ENCODE results near the gene PRPS1. TPM values are rescaled to one million over a fixed set of nuclear protein-coding genes. Genes with fewer than 3 reads are reported as not detected.

Gene PRPS1
- 10 to 100 TPM; 43.7 to 51.5 (median 49.3) TPM for total RNA-seq
- 55.4 TPM for total RNA-seq (2013)

- H3K36me3 Mint-ChIP-seq, result no peaks in the 10 kb centered on the region
- Histone ChIP-seq H3K9me3 (ENCODE audit: control insufficient read depth, insufficient read depth, low read length) (no peaks in the 10 kb centered on the region), H3K4me3 (ENCODE audit: low read length) (peak within 1 kb of the TSS; percentile 85), H3K4me1 (ENCODE audit: control insufficient read depth, insufficient read depth, low read length) (peaks cover 9% of the 10 kb centered on the region), H3K27ac (ENCODE audit: low read length) (peak within 1 kb of the TSS; percentile 85), H3K36me3 (ENCODE audit: control insufficient read depth, insufficient read depth, low read length) (no peaks in the 10 kb centered on the region), H3K27me3 (ENCODE audit: control insufficient read depth, insufficient read depth, low read length) (no peaks in the 10 kb centered on the region)
- peak within 1 kb of the TSS; percentile 51 to 85 for H3K27ac Mint-ChIP-seq
- intact Hi-C loops (cut with micrococcal nuclease), result loop anchor here (5.0 kb wide), 1 partner anchor 176 kb away; no protein-coding TSS in a partner anchor
- DNase-seq (peak; percentile 78 to 94), ATAC-seq (peak; percentile 96 to 100 (median 97))
- H3K9me3 Mint-ChIP-seq, result no peaks in the 10 kb centered on the region
- H3K4me1 Mint-ChIP-seq, result peaks cover 16 to 21% of the 10 kb centered on the region in 2 donors
- 0% methylated on average over 34 of the region's 37 CpGs for WGBS (ENCODE audit: insufficient coverage)
- no peak for TF ChIP-seq CTCF (IDR thresholded peaks at IDR 0.05)
- H3K27me3 Mint-ChIP-seq (ENCODE audit: low read depth in 2 of 2), result no peaks in the 10 kb centered on the region
- peak within 1 kb of the TSS; percentile 84 for H3K4me3 Mint-ChIP-seq
These were observed at the start of gene PRPS1 for GRCh38 chrX:107627838-107628661. Gene PRPS1, plus strand, starts transcription at chrX:107628510. Its CDS starts 119 bp downstream, at chrX:107628629.

GRCh38 chrX:107579956-107580355 lies 48.4 kb upstream of the PRPS1 start:
- no peak for TF ChIP-seq CTCF (IDR thresholded peaks at IDR 0.05)
- no peaks in the 10 kb centered on the region for H3K4me1 ChIP-seq (ENCODE audit: control insufficient read depth, insufficient read depth, low read length)
- ATAC-seq, result no peak
- DNase-seq, result no peak
- Mint-ChIP-seq H3K4me3 (no peak overlapping the region), H3K36me3 (no peaks in the 10 kb centered on the region), H3K27ac (no peak overlapping the region), H3K27me3 (ENCODE audit: low read depth in 2 of 2) (peaks cover 0 to 8% of the 10 kb centered on the region in 2 donors), H3K4me1 (peaks cover 8% of the 10 kb centered on the region in 2 donors), H3K9me3 (no peaks in the 10 kb centered on the region)
- intact Hi-C loops (cut with micrococcal nuclease), result no loop called here
- no peak overlapping the region for H3K27ac ChIP-seq (ENCODE audit: low read length)
- H3K27me3 ChIP-seq (ENCODE audit: control insufficient read depth, insufficient read depth, low read length), result no peaks in the 10 kb centered on the region
- H3K4me3 ChIP-seq (ENCODE audit: low read length), result no peak overlapping the region
- H3K9me3 ChIP-seq (ENCODE audit: control insufficient read depth, insufficient read depth, low read length), result no peaks in the 10 kb centered on the region
- no peaks in the 10 kb centered on the region for H3K36me3 ChIP-seq (ENCODE audit: control insufficient read depth, insufficient read depth, low read length)
- 83% methylated on average over 2 of the region's 3 CpGs for WGBS (ENCODE audit: insufficient coverage)

GRCh38 chrX:107581923-107582322 lies 46.4 kb upstream of the PRPS1 start:
- Histone ChIP-seq H3K27ac (ENCODE audit: low read length) (no peak overlapping the region), H3K4me3 (ENCODE audit: low read length) (no peak overlapping the region), H3K9me3 (ENCODE audit: control insufficient read depth, insufficient read depth, low read length) (no peaks in the 10 kb centered on the region), H3K4me1 (ENCODE audit: control insufficient read depth, insufficient read depth, low read length) (no peaks in the 10 kb centered on the region), H3K27me3 (ENCODE audit: control insufficient read depth, insufficient read depth, low read length) (no peaks in the 10 kb centered on the region), H3K36me3 (ENCODE audit: control insufficient read depth, insufficient read depth, low read length) (no peaks in the 10 kb centered on the region)
- WGBS (ENCODE audit: insufficient coverage), result 100% methylated on average over 2 of the region's 4 CpGs
- H3K4me1 Mint-ChIP-seq, result no peaks in the 10 kb centered on the region
- DNase-seq, result no peak
- TF ChIP-seq CTCF (IDR thresholded peaks at IDR 0.05), result no peak
- peaks cover 0 to 18% of the 10 kb centered on the region in 2 donors for H3K27me3 Mint-ChIP-seq (ENCODE audit: low read depth in 2 of 2)
- H3K4me3 Mint-ChIP-seq, result no peak overlapping the region
- no peak for ATAC-seq
- no peaks in the 10 kb centered on the region for H3K9me3 Mint-ChIP-seq
- H3K27ac Mint-ChIP-seq, result no peak overlapping the region
- intact Hi-C loops (cut with micrococcal nuclease), result no loop called here
- no peaks in the 10 kb centered on the region for H3K36me3 Mint-ChIP-seq
